HG03039 (cell line): ENCODE measurements around the gene TBL2.
"Not testable (repeated sequence)": the region's sequence is repeated elsewhere in the genome, so short reads cannot be mapped to it uniquely, and the experiment has no call there.

ENCODE experiments used
- ATAC-seq: cut with Tn5 transposase; IDR thresholded peaks from one replicate; pipeline ENCODE4 v1.9.1; 2021; ENCODE audit warnings: mild to moderate bottlenecking, moderate library complexity; ENCODE audit not compliant: unreplicated experiment

Gene TBL2

DNA sequence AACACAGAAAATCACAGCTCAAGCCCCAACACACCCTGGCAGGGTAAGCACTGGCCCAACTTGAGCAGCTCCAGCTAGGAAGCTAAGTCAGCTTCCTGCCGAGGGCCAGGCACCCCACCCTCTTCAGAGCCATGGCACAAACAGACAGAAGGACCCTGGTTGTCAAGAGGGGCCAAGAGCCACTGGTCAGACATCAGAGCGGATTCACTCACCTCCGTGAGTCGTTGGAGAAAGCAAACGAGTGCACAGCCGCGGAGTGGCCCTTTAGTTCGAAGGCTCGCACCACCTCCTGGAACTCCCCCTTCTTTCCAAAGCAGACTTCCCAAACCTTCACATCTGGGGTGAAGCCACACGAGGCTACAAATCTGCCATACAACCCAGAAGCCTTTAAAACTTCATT, 7.4 kb downstream of the TBL2 start:
- ATAC-seq = no peak

DNA sequence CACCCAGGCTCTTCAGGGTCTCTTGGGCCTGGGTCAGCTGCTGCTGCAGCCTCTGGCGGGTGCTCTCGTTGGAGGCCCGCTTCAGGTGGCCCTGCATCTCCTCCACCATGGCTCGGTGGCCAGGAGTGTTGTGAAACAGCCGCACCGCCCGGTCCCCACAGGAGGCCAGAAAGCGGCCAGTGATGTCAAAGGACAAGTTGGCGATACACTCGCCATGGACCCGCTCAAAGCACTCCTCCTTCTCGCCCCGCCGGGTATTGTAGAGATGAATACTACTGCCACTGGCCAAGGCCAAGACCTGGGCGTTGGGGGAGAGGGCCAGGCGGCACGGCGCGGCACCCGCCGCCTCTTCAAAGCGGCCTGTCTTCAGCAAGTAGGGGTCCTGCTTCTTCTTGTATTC, 7.9 kb downstream of the TBL2 start:
- ATAC-seq = no peak

DNA sequence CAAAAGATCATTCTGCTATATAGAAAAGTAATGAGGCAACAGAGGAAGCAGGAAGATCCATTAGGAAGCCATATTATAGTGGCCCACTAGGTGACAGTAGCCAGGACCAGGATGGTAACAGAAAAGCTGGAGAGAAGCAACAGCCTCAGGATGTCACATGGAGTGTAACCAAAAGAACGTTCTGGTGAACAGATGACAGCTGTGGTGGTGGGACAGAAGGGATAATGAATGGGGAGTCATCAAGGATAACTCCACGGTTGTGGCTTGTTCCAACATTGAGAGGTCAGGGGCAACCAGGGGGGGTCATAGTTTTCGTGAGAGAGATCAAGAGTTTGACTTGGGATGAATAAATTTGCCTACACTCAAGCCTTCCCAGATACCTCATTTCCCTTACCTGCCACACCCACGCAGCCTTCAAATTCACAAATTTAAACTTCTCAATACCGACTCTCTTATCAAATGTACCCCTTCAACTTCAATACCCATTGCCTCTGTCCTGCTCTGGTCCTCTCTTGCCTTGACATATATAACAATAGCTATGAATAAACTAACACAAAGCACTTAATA, 9.3 kb downstream of the TBL2 start:
- no peak for ATAC-seq

DNA sequence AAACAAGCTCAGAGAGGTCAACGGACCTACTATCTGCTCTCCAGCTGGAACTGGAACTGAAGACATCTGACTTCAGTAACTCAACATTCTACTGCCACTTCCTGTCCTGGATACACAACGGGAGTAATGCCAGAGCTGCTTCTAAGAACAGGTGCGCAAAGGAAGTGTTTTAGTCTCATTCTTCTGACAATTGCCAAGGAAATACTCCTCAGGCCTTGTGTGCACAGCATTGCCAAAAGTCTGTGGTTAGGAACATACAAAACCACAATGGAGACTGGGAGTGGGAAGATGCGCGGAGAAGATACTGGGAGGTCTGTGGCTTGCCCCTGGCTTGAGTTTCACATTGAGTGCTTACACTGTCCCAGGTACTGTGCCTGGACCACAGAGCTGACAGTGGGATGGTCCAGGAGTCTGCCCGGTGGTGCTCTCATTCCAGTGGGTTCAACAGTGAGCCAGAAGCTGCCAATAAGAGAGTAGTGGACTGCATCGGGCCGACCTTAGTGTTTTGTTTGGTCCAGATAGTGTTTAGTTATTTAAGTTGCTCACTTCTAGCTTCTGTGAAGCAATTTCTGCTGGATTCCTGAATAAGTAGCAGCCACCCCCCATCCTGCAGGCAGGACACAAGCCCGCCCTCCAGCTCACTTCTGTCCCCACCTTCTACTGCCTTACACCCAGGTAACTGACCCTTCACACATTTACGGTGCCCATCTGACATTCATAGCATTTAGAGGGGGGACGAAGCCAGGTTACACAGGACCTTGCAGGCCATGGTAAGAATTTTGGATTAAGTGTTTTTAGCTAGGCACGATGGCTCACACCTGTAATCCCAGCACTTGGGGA, 10.3 kb downstream of the TBL2 start:
- ATAC-seq = no peak

DNA sequence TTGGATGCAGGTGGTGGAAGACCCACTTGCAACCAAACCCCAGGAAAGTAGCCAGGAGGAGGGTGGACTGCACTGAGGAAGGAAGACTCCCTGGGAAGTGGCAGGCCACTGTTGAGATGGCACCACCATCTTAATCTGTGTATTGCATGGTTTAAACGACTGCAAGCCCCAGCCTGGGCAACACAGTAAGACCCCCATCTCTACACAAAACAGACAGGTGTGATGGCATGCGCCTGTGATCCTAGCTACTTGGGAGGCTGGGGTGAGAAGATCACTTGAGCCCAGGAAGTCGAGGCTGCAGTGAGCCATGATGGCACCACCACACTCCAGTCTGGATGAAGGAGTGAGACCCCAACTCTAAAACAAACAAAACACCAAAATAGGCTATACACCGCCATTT, 11.2 kb downstream of the TBL2 start:
- no peak for ATAC-seq

DNA sequence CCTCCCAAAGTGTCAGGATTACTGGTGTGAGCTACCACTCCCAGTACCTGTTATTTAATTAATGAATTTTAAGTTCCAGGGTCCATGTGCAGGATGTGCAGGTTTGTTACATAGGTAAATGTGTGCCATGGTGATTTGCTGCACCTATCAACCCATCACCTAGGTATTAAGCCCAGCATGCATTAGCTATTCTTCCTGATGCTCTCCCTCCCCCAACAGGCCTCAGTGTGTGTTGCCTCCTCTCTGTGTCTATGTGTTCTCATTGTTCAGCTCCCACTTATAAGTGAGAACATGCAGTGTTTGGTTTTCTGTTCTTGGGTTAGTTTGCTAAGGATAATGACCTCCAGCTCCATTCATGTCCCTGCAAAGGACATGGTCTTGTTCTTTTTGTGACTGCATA, 11.9 kb downstream of the TBL2 start:
- ATAC-seq = not testable (repeated sequence)

DNA sequence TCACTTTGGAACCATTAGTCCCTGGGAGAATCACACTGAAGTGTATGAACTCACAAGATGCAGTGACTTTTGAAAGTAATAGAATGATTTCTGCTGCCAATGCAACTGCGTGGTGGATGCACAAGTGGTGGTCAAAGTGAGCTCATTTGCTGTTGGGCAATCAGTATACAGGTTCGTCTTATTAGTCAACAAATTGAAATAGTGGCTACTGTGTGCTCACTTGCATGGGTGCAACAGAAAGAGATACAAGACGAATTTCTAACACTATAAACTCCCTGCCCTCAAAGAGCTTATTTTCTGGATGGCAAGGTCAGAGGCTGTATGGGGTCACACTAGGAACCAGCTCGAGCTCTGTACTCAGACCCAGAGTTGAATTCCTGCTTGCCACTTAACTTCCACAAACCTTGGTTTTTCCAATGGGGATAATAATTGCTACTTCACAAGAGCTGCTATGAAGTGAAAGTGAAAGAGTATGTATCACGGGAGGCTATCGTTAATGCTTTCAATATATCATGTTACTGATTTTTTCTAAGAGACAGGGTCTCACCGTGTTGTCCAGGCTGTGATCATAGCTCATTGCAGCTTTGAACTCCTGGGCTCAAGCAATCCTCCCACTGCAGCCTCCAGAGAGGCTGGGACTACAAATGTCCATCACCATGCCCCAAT, 12.6 kb downstream of the TBL2 start:
- no peak for ATAC-seq

DNA sequence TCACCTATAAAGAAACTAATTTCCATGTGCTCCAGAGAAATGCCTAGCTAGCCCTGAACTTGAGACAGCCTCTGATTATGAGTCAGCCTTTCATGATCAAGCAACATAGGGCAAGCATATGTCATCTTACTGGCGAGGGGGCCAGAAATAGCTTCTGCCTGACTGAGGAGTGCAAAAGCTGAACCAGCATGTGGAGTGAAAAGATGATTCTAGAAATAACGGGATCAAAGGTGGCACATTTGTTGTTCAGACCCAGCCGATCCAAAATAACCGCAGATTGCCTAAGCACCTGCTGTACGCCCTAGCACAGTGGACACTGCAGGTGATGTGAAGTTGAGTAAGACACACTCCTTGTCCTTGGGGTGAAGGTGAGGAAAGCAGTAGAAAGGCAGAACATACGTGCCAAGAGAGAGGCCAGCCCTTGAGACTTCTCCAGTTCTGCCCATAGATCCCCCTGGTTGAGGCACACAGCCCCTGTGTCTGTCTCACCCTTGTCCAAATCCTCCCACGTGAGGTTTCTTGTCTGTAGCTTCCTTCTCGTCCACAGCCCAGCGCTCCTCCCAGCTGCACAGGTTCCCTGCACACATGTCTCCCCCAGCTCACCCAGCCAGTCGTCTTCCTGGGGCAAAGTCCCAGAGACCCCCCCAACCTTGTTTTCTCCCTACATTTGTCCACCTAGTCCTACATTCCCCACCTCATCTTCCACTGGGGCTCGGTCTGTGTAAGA, 18.1 kb downstream of the TBL2 start:
- ATAC-seq = no peak

DNA sequence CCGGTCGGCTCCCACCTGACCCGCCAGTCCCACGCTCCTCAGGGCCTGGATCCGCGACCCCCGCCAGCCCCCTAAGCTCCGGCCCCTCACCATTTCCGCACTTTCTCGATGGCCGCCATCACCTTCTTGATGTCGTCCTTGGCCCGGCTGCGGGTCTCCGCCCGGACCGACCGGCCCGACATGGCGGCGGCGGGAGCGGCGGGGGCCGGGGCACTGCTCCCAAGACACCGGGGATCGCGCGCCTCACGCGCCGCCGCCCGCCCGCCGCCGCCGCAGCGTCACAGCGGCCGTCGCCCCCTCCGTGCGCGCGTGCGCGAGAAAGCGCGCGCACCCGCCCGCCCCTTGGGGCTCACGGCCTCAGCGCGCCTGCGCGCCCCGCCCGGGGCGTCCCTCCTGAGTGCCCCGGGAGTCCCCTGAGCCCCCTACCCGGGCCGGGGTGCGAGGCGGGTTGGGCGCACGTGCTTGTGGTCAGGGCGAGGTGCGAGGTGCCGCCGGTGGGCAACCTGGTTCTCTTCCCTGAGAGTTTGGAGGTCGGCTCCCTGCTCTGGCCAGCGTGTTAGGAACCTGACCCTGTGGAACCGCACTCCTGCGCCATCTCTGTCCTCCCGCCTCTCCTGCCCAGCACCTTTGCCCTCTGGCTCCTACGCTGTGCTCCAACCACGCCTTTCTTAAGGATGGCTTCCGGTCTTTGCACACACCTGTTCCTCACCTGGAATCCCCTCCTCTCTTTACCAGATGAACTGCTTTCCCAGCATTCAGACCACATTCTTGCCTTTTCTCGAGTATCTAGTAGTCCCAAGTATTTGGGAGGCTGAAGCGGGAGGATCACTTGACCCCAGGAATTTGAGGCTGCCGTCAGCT, 20.8 kb downstream of the TBL2 start, which contains the start of gene BCL7B:
Gene BCL7B (minus strand): TSS at position 294 of the 861 bp plus-strand sequence. CDS start 112 bp downstream, at position 182.
- ATAC-seq = peak; percentile 47

DNA sequence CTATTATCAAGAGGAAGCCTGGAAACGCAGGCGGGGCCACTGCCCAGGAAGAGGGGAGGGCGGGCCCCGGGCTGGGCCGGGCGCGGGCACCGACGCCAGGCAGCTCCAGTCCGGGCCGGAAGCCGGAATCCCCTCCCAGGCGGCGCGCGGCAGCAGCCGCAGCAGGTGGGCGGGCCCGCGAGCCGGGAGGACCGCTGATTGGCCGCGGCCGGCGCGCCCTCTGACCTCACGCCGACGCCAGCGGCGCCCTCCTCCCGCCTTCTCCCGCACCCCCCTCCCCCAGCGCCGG, 21.3 kb downstream of the TBL2 start:
- peak; percentile 84 for ATAC-seq

DNA sequence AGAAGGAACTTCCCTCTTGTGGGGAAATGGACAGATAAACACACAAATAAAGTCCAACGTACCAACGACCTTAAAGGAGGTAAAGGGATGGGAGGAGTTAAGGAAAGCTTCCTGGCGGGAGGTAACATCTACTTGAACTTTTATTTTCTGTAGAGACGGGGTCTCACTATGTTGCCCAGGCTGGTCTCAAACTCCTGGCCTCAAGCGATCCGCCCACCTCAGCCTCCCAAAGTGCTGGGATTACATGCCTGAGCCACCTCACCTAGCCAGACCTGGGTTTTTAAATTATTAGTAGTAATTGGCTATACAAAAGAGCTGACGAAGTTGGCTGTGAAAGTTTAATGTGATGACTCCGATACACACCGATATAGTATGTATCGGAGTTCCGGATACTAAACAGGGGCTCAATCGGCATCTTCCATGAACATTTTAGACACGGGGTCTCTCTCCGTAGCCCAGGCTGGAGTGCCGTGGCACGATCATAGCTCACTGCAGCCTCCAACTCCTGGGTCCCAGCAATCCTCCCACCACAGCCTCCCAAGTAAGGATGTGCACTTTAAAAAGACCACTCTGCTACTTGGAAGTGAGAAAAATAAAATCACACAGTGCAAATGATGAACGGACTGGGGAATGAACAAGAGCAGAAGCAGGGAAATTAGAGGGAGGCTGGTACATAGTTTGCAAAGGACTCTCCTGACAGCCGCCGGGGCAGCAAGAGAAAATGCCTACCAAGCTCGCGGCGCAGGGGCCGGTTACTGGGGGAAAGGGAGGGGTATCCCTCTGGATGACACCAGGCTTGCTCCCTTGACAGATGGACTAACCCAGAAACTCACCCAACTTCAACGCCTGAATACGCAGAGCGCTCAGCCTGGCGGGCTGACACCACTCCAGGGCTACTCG, 21.9 kb downstream of the TBL2 start:
- ATAC-seq = no peak

DNA sequence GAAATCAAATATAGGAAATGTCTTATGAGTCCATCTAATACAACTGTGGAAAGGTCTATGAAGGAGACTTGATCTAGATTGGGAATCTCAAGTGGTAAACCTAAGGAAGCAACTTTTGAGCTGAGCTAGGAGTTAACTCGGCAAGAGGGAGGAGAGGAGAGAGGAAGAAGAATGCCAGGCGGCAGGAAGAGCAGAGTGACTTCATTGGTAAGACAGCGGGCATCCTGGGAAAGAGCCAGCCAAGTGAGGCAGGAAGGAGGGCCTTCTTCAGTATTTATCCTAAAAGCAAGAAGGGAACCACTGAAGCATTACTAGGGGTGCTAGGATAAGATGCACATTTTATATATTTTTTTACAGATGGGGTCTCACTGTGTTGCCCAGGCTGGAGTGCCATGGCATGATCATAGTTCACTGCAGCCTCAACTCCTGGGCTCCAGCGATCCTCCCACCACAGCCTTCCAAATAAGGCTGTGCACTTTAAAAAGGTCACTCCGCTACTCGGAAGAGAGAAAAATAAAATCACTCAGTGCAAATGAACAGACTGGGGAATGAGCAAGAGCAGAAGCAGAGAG, 22.9 kb downstream of the TBL2 start:
- no peak for ATAC-seq

DNA sequence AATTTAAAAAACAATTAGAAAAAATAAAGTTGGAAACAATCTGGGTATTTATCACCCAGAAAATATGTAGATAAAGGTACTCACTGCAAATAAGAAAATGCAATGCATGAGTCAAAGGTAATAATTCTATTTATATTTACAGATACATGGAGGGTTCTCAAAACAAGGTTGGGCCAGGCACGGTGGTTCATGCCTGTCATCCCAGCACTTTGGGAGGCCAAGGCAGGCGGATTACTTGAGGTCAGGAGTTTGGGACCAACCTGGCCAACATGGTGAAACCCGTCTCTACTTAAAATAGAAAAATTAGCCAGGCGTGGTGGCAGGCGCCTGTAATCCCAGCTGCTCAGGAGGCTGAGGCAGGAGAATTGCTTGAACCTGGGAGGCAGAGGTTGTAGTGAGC, 28.3 kb downstream of the TBL2 start:
- not testable (repeated sequence) for ATAC-seq

DNA sequence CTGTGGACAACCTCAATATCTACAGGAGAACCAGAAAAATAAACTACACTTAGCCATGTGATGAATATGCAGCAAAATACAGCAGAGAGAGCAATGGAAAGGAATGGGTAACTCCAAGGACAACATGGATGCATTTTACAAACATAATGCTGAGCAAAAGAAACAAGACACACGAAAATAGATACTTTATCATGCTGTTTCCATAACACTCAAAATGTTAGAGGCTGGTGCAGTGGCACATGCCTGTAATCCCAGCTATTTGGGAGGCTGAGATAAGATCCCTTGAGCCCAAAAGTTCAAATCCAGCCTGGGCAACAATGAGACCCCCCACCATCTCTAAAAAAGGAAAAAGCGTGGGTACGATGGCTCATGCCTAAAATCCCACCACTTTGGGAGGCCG, 29.2 kb downstream of the TBL2 start:
- no peak for ATAC-seq

DNA sequence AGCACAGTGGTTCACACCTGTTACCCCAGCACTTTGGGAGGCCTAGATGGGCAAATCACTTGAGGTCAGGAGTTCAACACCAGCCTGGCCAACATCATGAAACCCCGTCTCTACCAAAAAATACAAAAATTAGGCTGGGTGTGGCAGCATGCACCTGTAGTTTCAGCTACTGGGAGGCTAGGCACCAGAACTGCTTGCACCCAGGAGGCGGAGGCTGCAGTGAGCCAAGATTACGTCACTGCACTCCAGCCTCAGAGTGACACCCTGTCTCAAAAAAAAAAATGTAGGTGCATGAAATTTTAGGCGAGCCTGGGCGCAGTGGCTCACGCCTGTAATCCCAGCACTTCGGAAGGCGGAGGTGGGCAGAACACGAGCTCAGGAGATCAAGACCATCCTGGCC, 30.5 kb downstream of the TBL2 start:
- ATAC-seq = no peak

DNA sequence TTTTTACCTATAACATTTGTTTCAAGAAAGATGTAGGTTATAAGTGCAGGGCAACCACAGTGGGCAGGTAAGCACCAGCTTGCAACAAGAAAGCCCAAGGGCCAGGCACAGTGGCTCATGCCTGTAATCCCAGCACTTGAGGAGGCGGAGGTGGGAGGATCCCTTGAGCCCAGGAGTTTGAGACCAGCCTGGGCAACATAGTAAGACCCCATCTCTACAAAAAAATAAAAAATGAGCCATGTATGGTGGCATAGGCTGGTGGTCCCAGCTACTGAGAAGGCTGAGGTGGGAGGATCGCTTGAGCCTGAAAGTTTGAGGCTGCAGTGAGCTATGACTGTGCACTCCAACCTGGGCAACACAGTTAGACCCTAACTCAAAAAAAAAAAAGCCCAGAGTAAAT, 33.7 kb downstream of the TBL2 start:
- ATAC-seq = no peak

DNA sequence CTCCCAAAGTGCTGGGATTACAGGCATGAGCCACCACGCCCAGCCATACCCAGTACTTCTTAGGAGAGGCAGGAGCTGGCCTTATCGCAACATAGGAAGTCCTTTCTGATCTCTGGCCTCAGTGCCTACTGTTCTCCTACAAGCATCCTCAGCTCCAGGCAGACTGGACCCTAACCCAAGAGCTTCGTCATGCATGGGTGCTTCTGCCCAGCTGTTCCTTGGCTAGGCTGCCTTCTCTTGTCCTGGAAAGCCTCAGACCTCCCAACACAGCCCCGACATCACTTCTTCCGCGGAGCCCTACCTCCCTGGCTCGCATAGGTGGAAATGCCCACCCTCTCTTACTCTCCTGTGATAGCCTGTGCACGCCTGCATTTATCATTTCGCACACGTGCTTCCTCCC, 36.7 kb downstream of the TBL2 start:
- ATAC-seq = no peak

DNA sequence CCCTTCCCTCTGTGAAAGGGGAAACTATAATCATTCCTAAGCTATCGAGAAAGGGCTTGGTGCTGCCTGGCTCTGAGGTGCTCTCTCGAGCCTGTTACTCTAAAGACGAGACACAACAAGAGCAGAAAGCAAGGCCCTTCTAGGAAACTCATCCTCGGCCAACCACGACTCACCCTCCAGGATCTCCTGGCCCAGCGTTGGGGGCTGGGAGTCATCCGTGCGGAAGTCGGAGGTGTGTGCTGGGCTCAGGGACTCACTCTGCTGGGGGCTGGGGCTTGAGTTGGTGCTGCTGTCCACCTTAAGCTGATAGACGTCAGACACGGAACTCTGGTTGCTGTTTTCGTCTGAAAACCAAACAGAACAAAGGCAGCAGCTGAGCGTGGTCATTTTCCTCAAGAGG, 38.7 kb downstream of the TBL2 start:
- ATAC-seq = no peak

DNA sequence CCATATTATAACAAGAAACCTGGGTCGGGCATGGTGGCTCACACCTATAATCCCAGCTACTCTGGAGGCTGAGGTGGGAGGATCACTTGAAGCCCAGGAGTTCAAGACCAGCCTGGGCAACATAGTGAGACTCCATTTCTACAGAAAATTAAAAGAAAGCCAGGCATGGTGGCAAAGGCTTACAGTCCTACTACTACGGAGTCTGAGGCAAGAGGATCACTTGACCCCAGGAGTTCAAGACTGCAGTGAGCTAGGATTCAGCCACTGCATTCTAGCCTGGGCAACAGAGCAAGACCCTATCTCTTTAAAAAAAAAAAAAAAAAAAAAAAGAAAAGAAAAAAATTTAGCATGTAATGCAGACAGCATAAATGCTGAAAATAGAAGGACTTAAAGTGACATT, 39.9 kb downstream of the TBL2 start:
- not testable (repeated sequence) for ATAC-seq
